AG08396 (cell line): ENCODE data around the gene PSMG4.

Source experiments
- DNase-seq: peaks from one replicate; pipeline ENCODE4 v3.0.0; 2012; ENCODE audit warnings: low spot score, mixed read lengths

Gene PSMG4

GRCh38 chr6:3252369-3252768, 6.4 kb upstream of the PSMG4 start:
- DNase-seq: no peak

DNA sequence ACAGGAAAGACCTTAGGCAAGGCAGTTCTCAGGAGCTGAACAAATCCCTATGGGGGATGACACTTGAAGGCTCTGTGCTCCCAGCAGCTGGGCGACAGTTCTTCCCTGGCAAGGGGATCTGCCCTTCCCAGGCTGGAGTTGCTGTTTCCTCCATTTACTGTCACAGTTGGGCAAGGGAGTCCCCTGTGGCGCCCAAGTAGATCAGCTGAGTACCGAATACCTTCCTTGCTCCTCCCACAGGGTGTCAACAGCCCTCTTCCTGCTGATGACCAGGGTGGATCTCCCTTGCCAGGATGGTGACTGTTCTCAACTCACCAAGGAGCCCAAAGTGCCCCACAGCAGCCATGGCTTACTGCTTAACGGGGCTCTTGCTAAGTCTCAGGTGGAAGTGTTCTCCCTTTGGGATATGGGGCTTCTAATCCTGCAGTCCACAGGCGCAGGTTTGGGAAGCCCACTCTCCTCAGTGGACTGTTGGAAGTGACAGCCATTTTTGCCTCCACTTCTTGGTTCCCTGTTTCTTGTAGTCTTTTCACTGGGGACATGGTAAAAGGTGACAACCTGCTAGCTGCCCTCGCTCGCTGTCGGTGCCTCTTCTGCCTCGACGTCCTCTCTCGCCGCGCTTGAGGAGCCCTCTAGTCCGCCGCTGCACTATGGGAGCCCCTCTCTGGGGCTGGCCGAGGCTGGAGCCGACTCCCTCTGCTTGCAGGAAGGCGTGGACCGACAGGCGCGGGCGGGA, 5.7 kb upstream of the PSMG4 start:
- no peak for DNase-seq

DNA sequence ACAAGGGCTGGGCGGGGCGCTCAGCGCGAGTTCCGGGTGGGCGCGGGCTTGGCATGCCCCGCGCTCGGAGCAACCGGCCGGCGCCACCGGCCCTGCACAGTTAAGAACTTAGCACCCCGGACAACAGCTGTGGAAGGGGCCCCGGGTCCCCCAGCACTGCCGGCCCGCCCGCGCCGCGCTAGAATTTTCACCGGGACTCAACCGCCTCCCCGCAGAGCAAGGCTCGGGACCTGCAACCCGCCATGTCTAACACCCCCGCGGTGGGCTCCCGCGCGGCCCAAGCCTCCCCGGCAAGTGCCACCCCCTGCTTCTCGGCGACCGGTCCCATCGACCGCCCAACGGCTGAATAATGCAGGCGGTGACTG, 5.2 kb upstream of the PSMG4 start:
- DNase-seq: no peak

- no peak for DNase-seq
Observed at GRCh38 chr6:3258201-3258600, 546 bp upstream of the PSMG4 start.

- peak; percentile 55 for DNase-seq
Observed at GRCh38 chr6:3259491-3259958, 778 bp downstream of the PSMG4 start.

GRCh38 chr6:3260296-3260695, 1.5 kb downstream of the PSMG4 start:
- DNase-seq: no peak

DNA sequence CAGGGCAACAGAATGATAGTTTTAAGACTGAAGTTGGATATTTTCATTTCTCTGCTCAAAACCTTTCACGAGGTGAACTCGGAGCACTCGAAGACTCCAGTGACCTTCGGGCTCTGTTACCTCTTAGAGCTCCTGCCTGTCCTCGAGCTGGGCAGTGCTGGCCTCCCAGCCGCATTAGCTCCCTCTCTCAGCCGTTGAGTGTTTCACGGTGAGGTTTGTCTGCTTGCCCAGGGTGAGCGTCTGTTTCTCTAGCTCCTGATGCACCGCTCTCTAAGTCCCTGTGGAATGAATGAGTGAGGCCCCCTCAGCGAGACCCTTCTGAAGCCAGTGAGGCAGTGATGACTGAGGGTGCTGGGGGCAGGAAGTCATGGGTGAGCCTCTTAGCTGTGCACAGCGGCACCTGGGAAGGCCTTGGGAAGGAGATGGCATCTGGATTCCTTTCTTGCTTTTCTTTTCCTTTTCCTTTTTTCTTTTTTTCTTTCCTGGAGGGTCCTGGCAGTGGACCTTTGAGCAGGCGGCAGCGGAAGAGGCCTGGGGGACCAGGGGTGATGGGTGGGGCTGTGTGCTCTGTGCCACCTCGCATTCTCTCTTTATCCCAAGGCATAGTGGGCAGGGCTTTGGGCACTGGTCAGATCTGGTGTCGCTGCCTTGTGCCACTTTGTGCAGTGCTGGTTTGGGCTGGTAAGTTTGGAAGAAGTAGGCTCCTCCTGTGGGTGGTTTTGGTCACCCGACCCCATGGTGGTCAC, 2.2 kb downstream of the PSMG4 start:
- DNase-seq: no peak

- DNase-seq: no peak
Observed at GRCh38 chr6:3261518-3261820, 2.7 kb downstream of the PSMG4 start.

DNA sequence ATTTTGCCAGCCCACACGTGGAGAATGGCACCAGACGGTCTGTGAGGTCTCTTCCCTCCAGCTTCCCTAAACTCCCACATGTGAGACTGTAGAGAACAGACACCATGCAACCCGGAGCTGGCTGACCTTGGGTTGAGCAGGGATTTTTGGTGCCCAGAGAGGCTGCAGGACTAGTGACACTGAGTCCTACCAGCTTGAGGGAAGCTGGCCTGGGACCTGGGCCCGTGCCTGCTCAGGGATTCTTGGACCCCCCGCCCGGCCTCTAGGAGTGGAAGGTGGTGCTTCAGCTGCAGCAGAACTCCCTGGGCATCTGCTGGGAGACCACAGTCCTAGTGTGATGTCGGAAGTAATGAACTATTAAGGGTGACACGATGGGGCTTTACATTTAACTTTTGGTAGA, 3.2 kb downstream of the PSMG4 start:
- DNase-seq: no peak

- no peak for DNase-seq
Observed at GRCh38 chr6:3263096-3263495, 4.3 kb downstream of the PSMG4 start.

GRCh38 chr6:3264356-3264755, 5.6 kb downstream of the PSMG4 start:
- no peak for DNase-seq

GRCh38 chr6:3265671-3266070, 6.9 kb downstream of the PSMG4 start:
- no peak for DNase-seq

- no peak for DNase-seq
Observed at GRCh38 chr6:3266170-3266569, 7.4 kb downstream of the PSMG4 start.

DNA sequence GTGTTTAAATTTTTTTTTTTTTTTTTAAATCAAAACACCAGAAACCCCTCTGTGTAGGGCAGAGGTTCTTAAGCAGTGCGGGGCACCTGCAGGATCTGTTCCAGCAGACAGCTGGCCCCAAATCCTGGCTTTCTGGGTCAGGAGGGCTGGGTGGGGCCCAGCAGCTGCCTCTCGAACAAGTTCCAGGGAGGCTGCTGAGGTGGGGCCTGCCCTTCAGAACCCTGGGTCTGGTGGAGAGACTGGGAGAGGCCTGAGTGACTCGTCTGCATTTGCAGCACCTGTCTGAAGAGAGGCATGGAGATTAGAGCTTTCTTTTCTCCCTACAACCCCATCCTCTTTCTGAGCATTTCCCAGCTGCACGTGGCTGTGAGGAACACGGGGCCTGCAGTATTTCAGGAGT, 8.4 kb downstream of the PSMG4 start:
- no peak for DNase-seq

- DNase-seq: no peak
Observed at GRCh38 chr6:3268680-3269079, 9.9 kb downstream of the PSMG4 start.

DNA sequence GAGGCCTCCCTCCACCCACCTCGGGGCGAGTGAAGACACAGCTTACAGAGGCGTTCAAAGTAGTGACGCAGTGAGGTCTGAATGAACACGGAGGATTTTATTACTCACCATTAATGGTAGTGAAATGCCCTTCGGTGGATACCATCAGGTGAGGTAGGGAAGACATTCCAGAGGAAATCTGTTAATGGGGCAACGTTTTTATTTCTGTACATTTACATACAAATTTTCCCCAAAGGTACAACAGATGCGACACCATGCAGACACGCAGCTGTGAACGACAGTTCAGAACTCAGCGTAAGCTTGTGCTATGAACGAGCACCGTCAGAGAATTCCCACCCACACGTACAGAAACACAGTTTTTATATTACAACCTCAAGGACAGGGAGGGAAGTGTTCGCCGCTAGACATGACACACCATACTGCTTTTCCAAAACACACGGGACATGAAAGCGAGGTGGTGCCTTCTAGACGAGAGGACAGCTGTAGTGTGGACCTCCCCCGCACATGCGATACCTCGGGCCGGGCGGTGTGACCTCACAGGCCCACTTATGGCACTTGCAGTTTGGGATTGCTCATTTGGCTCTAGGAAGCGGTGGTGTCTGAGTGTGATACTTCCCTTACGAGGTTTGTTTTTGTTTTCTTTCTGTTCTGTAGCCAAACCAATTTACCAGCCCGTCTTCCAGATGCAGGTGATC, 10.7 kb downstream of the PSMG4 start:
- DNase-seq: no peak

DNA sequence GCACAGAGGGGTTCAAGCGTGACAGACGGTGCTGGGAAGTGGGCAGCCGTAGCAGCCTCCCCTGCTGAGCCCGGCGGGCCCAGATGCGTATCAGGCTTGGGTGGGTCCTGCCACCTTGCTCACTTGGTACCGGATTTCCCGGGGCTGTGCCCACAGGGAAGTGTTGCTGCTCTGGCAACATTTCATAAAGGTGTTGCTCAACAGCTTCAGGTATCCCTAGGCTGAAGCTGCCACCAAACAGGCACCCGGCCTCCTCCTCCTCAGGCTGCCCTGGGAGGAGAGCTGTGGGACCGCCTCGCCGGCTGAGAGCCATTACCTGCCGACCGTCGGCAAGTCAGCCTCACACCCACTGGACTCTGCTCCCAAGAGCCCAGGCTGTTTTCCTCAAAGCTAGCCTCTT, 11.5 kb downstream of the PSMG4 start:
- DNase-seq: no peak

- no peak for DNase-seq
Observed at GRCh38 chr6:3271756-3272155, 13.0 kb downstream of the PSMG4 start.

GRCh38 chr6:3272911-3273547, 14.3 kb downstream of the PSMG4 start:
- no peak for DNase-seq

DNA sequence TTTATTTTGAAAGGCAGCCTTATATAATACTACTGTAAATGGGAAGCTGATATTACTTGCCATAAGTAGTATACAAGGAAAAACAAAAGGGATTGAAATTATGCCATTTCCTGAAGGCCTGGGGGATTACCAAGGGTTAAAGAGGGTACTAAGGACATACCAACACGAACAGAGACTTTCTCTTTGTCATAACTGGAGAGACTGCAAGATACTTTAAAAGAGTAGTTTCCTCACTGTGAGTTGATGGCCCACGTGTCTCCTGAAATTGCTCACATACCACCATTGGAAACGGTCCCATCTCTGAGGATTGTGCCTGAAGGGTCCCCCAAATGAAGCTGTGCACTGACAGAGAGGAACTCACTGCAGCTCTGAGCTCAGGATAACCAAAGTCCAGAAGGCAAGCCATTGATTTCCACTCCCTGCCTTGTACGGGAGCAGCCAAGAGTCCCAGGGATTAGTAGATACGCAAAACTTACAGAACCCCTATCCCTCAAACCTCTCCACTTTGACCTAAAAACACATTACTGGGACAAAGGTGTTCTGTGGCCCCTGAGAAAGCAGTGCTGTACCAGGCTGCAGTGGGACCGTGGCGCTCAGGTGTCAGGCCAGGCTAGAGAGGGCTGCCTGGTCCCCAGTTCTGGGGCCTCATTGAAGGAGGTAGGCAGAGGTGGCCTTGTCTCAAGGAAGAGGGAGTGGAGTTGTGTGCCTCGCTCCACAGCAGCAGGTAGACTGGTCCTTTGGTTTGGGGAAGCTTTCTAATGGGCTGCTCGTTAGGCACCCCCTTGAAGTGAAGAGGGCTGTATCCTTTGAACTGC, 15.2 kb downstream of the PSMG4 start:
- DNase-seq: no peak

- no peak for DNase-seq
Observed at GRCh38 chr6:3276174-3277167, 17.7 kb downstream of the PSMG4 start.
